Chondrocyte (in vitro differentiated cells): ENCODE data around the gene CEP350. TPM values are rescaled to one million over a fixed set of nuclear protein-coding genes. Genes with fewer than 3 reads are reported as not detected.
A peak's percentile ranks its signal among the peaks of the same experiment; 100 is the strongest.

Source experiments
- DNase-seq: peaks from one replicate; pipeline ENCODE4 v3.0.0; 2021; ENCODE audit warnings: mixed read lengths, low spot score
- H3K27ac Mint-ChIP-seq: one replicate; pipeline ENCODE4 v1.8.0; 2021; ENCODE audit warnings: mild to moderate bottlenecking, moderate library complexity, mixed read lengths; ENCODE audit not compliant: unreplicated experiment
- H3K27me3 Mint-ChIP-seq: 2 replicates; pipeline ENCODE4 v1.8.0; 2021; ENCODE audit warnings: low read depth, mixed read lengths
- H3K36me3 Mint-ChIP-seq: 2 replicates; pipeline ENCODE4 v1.8.0; 2021; ENCODE audit warnings: low read depth, mixed read lengths
- H3K4me1 Mint-ChIP-seq: 2 replicates; pipeline ENCODE4 v1.8.0; 2021; ENCODE audit warnings: low read depth, mild to moderate bottlenecking, mixed read lengths
- H3K4me3 Mint-ChIP-seq: one replicate; pipeline ENCODE4 v1.8.0; 2021; ENCODE audit warnings: mild to moderate bottlenecking, moderate library complexity, mixed read lengths; ENCODE audit not compliant: unreplicated experiment
- H3K9me3 Mint-ChIP-seq: 2 replicates; pipeline ENCODE4 v1.8.0; 2021; ENCODE audit warnings: low read depth, mixed read lengths
- total RNA-seq: library from RNA; stranded (reverse); gene quantifications from 3 replicates; pipeline ENCODE4 v1.2.1, GENCODE V29; 2021
- TF ChIP-seq, protein P1 (sequence below): fragments of 200-600 bp; sonication (generic); IDR thresholded peaks from 2 replicates; pipeline ENCODE4 v1.5.0; 2021; ENCODE audit warnings: antibody characterized with exemption, mild to moderate bottlenecking, moderate library complexity

The CEP350 gene
- total RNA-seq, 1 donor from 2014 or later, result 36.2 TPM

DNA sequence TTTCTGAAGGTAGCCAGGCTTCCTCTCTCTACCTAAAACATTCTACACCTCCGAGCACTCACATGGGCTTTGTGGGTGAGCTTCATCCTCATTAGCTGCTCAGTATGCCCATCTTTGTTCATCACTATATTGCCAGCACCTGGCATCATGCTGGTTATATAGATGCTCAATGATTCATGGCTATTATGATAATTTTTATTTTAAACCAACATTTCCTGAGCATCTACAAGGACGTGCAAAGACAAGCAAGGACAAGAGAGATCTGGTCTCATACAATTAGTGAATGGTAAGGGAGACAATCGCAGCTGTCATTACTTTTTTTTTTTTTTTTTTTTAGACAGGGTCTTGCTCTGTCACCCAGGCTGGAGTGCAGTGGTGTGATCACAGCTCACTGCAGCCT is 188.7 kb downstream of the CEP350 start:
- no peaks in the 10 kb centered on the region for H3K36me3 Mint-ChIP-seq
- no peaks in the 10 kb centered on the region for H3K4me1 Mint-ChIP-seq
- H3K27ac Mint-ChIP-seq, result no peak overlapping the region
- no peaks in the 10 kb centered on the region for H3K9me3 Mint-ChIP-seq
- H3K27me3 Mint-ChIP-seq, result no peaks in the 10 kb centered on the region
- DNase-seq, result no peak
- H3K4me3 Mint-ChIP-seq, result no peak overlapping the region
- TF ChIP-seq, protein P1, sequence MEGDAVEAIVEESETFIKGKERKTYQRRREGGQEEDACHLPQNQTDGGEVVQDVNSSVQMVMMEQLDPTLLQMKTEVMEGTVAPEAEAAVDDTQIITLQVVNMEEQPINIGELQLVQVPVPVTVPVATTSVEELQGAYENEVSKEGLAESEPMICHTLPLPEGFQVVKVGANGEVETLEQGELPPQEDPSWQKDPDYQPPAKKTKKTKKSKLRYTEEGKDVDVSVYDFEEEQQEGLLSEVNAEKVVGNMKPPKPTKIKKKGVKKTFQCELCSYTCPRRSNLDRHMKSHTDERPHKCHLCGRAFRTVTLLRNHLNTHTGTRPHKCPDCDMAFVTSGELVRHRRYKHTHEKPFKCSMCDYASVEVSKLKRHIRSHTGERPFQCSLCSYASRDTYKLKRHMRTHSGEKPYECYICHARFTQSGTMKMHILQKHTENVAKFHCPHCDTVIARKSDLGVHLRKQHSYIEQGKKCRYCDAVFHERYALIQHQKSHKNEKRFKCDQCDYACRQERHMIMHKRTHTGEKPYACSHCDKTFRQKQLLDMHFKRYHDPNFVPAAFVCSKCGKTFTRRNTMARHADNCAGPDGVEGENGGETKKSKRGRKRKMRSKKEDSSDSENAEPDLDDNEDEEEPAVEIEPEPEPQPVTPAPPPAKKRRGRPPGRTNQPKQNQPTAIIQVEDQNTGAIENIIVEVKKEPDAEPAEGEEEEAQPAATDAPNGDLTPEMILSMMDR, result no peak

DNA sequence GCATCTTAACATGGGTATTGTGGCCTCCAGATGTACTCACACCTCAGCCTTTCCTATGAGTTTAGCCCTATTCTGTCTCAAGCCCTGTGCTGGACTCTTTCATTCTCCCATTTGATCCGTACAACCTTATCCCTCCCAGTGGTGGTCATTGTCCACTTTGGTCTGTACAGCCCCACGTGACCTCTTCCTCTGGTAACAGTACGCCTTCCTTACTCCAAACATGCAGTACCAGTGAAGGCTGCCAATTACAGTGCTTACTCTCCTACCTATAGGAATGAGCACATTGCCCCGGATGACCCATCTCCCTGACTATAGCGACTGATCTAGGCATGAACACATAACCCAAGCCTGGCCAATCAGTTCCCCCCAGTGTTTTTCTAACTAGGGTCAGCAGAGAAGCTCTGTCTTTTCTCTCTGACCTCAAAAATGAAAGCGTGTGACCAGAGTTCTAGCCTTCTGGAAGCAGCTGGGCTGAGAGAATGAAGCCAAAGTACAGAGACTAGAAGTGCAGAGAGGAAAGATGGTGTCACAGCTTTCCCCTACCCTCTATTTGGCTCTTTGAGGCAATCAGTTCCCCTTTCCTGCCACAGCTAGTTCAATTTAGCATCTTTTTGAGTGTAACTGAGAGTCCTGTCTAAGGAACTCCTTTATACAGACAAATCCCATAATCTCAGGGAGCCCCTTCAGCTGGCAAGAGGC is 190.2 kb downstream of the CEP350 start:
- Mint-ChIP-seq H3K4me3 (no peak overlapping the region), H3K27me3 (no peaks in the 10 kb centered on the region), H3K27ac (no peak overlapping the region), H3K9me3 (no peaks in the 10 kb centered on the region), H3K36me3 (no peaks in the 10 kb centered on the region), H3K4me1 (no peaks in the 10 kb centered on the region)
- DNase-seq, result no peak
- TF ChIP-seq, protein P1, result no peak

DNA sequence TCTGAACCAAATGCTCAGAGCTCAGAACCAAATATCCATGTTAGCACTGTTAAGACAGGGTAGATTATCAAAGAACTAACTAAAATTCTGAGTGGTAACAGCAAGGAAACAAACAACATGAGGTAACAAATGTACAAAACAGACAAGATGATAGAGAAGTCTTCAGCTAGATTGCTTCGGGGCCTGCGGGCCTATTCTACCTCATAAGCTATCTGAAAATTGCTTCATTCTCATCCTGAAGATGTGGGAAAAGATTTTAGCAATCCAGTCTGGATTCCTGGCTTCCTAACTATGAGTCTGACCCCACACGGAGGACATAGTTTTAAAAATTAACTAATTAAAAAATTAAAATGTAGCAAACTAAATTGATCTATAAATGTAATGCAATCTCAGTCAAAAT is 190.8 kb downstream of the CEP350 start:
- Mint-ChIP-seq H3K4me1 (no peaks in the 10 kb centered on the region), H3K27me3 (no peaks in the 10 kb centered on the region), H3K36me3 (no peaks in the 10 kb centered on the region), H3K4me3 (no peak overlapping the region), H3K27ac (no peak overlapping the region), H3K9me3 (no peaks in the 10 kb centered on the region)
- TF ChIP-seq, protein P1, result no peak
- DNase-seq, result no peak

DNA sequence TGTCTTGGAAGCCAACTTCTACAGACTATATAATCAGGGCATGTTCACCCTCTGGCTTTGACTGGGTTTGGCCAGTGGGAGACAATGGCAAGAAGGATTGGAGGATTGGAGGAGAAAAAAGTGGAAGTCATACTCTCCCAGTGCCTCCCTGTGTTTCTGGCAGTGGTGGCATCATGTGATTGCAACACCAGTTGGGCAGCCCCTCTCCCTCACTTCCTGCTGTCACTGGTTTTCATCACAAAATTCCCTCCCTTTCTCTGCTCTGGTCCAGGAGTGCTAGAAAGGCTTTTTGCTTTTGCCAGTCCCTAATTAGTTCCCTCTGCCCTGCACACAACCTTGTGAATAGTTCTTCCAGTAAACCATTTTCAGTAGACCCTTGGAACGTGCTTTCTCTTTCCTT is 196.4 kb downstream of the CEP350 start:
- Mint-ChIP-seq H3K27me3 (no peaks in the 10 kb centered on the region), H3K4me3 (no peak overlapping the region), H3K4me1 (peaks cover 38% of the 10 kb centered on the region), H3K27ac (peak overlapping the region; percentile 87), H3K36me3 (peaks cover 1% of the 10 kb centered on the region), H3K9me3 (no peaks in the 10 kb centered on the region)
- no peak for DNase-seq
- TF ChIP-seq, protein P1, result no peak

DNA sequence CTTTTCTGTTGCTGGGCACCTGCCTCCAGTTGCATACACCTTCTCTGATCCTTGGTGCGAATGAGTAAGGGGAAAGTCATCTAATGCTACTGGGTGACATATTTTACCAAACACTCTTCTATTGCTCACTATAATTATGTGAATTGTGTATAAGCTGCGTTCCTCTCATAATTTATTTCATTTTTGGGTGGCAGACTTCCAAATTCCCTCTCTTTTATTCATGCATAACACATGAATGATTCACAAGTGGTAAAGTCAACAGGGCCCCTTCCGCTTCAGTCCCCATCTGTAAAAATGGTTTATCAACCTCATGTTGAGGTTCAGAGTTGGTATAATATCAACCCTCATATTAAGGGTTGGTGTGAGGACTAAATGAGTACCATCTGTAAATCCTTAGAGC is 196.9 kb downstream of the CEP350 start:
- Mint-ChIP-seq H3K4me3 (no peak overlapping the region), H3K27ac (peak overlapping the region; percentile 87)
- TF ChIP-seq, protein P1, result no peak

More for the DNA sequence above, 196.9 kb downstream of the CEP350 start:
- no peaks in the 10 kb centered on the region for H3K27me3 Mint-ChIP-seq
- no peak for DNase-seq
- H3K9me3 Mint-ChIP-seq, result no peaks in the 10 kb centered on the region
- peaks cover 1% of the 10 kb centered on the region for H3K36me3 Mint-ChIP-seq
- peaks cover 43% of the 10 kb centered on the region for H3K4me1 Mint-ChIP-seq
